Activated CD4-positive, CD25-positive, alpha-beta regulatory T cell (primary cell): ENCODE data around the gene PRSS36.
"Not testable (repeated sequence)": the region's sequence is repeated elsewhere in the genome, so short reads cannot be mapped to it uniquely, and the experiment has no call there.

Experiments
- DNase-seq, 4 experiments: peaks; one replicate each; lab custom pipeline; 2025; lab: John Stamatoyannopoulos, UW

The PRSS36 gene

GRCh38 chr16:31141489-31142108 is 8.3 kb downstream of the PRSS36 start:
- no peak for DNase-seq

DNA sequence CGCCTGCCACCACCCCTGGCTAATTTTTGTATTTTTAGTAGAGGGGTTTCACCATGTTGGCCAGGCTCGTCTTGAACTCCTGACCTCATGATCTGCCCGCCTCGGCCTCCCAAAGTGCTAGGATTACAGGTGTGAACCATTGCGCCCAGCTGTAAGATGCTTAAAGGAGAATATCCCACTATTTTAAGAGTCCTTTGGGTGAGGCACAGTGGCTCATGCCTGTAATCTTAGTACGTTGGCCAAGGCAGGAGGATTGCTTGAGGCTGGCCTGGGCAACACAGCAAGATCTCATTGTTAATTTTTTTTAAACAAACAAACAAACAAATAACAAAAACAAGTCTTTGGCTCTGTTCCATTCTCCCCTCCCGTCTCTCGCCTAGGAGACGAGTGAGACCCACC is 8.8 kb downstream of the PRSS36 start:
- DNase-seq: not testable (repeated sequence)

DNA sequence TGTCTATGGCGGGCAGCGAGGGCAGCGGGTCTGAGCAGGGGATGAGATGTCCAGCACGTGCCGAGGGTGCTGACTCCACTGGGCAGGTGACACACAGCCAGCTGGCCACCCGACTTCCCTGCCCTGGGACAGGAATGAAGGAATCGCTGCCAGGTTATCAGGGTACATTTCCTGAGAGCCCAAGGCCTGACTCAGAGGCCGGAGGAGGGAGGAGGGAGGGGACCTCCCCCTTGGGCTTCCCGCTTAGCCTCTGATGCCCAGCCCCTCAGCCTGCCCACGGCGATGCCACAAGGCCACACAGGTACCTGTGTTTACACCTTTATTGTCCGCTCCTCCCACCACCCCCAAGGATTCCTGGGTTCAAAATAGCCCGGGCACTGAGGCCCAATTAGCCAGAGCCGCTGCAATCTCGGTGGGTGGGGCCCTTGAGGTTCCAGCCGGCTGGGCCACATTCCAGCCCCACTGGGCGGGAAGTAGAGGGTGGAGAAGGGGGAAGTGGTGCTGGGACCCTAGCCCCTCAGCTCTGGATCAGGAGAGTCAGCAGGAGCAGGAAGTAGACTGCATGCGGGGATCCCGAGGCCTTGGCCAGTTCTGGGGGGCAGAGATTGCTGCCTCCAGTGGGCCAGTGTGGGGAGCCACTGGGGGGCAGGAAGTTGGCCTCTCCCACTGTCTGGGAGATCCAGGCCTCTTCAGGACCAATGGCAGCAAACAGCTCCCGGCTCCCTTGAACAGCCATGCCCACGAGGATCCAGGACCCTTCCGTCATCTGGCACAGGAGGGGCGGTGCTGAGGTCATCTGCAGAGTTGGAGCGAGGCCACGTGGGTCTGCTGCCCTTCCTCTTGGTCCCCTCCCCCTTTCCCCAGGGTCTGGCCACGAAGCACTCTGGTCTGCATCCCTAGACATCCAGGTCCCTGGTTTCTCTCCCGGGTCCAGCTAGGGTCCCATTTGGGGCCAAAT is 11.0 kb downstream of the PRSS36 start:
- no peak for DNase-seq

- not testable (repeated sequence) for DNase-seq
Observed at GRCh38 chr16:31136822-31137499, 12.9 kb downstream of the PRSS36 start.

- DNase-seq: no peak
Observed at GRCh38 chr16:31136287-31136662, 13.6 kb downstream of the PRSS36 start.

GRCh38 chr16:31135535-31136286 is 14.2 kb downstream of the PRSS36 start, which contains the start of gene PRSS8:
TSS of gene PRSS8 (minus strand) at chr16:31135727. CDS start at chr16:31135498, 229 bp downstream.
- no peak for DNase-seq

GRCh38 chr16:31134625-31135534 is 15.0 kb downstream of the PRSS36 start:
- no peak for DNase-seq

DNA sequence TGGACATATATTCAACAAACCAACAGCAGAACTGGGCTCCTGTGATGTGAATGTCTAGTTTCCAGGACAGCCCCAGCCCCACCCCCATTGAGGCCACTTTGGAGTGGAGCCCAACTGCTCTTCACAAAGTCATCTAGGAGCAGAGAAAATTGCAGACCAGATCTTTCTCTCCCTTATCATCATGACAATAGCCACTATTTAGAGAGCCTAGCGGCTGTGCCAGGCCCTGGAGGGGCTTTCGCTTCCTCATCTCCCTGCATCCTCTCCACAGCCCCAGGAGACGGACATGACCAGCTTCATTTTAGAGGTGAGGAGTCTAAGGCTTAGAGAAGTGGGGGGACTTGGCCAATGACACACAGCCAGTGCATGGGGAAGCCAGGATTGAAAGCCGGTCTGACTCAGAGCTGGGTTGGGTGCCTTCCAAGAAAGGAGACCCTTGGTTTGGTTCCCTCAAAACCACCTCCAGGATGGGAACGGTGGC is 15.7 kb downstream of the PRSS36 start:
- DNase-seq: no peak

DNA sequence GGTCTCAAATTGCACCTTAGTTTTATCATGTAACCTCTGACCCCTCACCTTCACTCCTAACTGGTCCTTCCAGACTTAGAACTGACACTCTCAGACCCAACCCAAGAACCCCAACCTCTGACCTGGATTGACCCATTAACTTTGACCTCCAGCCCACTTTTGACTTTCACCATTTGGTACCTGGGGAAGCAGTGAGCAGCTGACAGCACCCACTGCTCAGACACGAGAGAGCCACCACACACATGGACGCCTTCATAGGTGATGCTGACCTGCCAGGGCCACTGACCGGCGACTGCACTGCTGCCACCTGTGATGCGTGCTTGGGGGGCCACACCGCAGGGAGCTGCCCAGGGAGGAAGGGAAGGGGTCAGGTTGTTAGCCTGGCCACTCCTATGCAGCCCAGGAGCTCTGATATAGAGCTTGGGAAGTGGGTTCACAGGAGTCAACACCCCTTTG is 16.8 kb downstream of the PRSS36 start:
- no peak for DNase-seq

GRCh38 chr16:31132303-31132979 is 17.4 kb downstream of the PRSS36 start:
- no peak for DNase-seq

- no peak for DNase-seq
Observed at GRCh38 chr16:31131841-31132271, 18.0 kb downstream of the PRSS36 start.

DNA sequence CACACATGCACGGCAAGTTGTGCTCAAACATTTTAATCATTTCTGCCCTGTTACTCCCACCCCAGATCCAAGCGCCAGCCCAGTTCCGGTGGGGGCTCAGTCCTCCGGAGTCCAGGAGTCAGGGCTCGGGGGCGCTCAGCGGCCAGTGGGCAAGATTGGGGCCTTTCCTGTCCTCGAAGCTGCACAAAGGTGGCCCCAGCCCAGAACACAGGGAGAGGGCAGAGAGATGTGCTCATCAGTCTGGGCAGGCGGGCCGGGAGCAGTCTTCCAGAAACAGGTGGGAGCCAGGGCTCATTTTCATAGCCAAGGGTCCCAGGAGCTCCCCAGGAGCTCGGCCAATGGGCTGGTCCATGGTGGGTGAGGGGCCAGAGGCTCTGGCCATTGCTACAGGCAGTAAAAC is 18.4 kb downstream of the PRSS36 start:
- DNase-seq: no peak

- no peak for DNase-seq
Observed at GRCh38 chr16:31130899-31131298, 19.0 kb downstream of the PRSS36 start.

DNA sequence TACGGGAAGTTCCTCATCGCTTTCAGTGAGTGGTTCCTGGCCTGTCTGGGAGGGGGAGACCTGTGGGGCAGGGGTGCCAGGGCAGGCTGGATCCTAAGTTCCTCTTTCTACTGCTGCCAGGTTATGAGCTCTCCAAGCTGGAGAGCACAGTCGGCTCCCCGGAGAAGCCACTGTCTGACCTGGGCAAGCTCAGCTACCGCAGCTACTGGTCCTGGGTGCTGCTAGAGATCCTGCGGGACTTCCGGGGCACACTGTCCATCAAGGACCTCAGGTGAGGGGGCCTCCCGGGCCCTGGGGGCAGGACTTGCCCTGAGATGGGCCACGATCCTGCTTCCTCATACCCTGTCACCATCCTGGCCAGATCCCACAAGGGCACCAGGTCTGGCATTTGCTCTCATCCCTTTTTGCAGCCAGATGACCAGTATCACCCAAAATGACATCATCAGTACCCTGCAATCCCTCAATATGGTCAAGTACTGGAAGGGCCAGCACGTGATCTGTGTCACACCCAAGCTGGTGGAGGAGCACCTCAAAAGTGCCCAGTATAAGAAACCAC is 19.5 kb downstream of the PRSS36 start:
- DNase-seq: no peak

DNA sequence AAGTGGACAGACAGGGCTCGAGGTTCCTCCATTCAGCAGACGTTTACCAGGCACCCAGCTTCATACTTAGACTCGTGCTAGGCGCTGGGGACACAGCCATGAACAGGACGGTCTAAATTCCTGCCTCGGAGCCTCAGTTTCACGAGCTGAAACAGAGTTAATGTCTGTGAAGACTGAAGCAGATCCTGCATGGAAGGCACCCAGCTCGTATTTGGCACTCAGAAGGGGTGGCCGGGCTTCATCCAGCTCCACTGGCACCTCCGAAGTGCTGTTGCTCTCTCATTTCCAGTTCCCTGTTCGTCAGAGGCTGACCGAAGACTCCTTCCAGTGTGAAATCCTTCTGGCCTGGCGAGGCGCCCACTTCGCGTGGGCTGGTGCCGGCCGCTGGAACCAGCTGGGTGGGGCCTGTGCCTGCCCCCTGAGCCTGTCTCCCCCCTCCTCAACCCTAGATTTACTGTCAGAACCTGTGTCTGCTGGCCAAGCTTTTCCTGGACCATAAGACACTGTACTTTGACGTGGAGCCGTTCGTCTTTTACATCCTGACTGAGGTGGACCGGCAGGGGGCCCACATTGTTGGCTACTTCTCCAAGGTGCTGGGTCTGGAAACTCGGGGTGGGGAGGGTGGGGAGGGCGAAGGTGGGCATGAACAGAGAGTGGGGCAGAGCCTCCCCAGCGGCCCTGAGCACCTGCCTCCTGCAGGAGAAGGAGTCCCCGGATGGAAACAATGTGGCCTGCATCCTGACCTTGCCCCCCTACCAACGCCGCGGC is 20.1 kb downstream of the PRSS36 start:
- no peak for DNase-seq

DNA sequence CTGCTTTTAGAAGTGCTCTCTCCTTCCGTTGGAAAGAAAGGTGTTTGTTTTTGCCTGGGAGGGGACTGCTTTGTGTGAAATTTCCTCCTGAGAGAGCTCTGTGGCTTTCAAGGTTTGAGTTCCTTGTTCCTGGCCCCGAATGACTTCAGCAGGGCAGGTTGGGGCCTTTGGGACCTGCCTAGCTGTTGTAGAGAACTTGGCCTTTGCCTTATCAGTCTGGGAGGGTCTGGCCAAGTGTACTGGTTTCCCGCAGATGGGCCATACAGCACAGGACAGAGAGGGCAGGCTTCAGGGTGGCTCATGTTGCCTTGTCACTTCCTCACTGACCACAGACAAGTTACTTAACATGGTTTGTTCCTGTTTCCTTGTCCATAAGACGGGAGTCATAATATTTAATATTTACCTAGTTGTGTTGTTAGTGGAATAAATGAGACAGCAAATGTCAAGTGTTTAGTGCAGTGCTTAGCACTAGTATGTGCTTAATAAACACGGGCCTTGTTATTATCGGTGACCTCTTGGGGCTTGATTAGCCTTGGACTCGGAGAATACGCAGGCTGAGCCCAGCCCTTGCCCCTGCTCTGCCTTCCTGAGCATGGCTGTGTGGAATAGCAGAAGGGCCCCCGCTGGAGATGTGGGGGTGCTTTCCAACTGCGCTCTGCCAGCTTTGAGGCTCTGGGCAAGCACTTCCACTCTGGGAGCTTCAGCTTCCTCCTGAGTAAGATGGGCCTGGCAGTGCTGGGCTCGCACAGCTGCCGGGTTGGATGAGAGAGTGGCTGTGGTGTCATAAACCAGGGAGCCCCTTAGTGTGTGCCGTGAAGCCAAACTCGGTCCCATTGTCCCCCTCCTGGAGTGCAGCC is 20.9 kb downstream of the PRSS36 start:
- no peak for DNase-seq

GRCh38 chr16:31127182-31127581 is 22.7 kb downstream of the PRSS36 start:
- no peak for DNase-seq

DNA sequence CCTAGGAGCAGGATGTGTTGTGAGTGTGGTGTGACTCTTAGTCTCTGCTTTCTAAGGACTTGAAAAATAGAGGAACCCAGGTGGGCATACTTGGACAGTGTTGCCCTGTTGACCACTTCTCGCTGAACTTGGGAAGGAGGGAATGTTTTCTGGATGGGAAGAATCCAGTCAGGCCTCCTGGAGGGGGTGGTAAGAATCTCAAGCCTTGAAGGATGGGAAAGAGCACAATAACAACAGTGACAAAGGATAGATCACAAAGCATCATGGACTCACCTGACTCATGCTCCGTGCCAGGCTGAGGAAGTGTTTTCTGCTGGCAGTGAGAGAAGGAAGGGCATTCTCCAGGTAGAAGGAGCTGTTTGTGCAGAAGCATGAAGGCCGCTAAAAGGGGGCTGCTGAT is 24.0 kb downstream of the PRSS36 start:
- no peak for DNase-seq
